PC-3 (cell line): ENCODE measurements around the gene GDF15.

Experiments used
- CTCF ChIP-seq: fragments of 300-600 bp; sonication (generic); conservative IDR thresholded peaks from 2 replicates; pipeline ENCODE4 v1.5.1; 2017; ENCODE audit warnings: antibody characterized with exemption, low read depth, mild to moderate bottlenecking, low read length
- EZH2 ChIP-seq: fragments of 300-600 bp; sonication (generic); IDR thresholded peaks from one replicate; pipeline ENCODE4 v1.6.1; 2017; ENCODE audit warnings: antibody characterized with exemption, mild to moderate bottlenecking, low read length; ENCODE audit not compliant: unreplicated experiment

- TF ChIP-seq CTCF (no peak), EZH2 (no peak)
Observed at GRCh38 chr19:18422530-18423191, 36.7 kb downstream of the GDF15 start.
